Right lobe of liver (tissue), 6 donors: Measurements from ENCODE around the gene MT1H. TPM values are rescaled to one million over a fixed set of nuclear protein-coding genes. Genes with fewer than 3 reads are reported as not detected.

ENCODE experiments used
- ATAC-seq, 4 donors: fragments of 200-7000 bp; cut with Tn5 transposase; one replicate each; pipeline ENCODE4 v1.9.1; 2020; ENCODE audit warnings: mild to moderate bottlenecking in 4 of 4, moderate library complexity in 4 of 4
- DNase-seq, 3 donors: peaks; one replicate each; pipeline ENCODE4 v3.0.0-alpha.2; 2020
- H3K27ac ChIP-seq, 3 donors: fragments of 200-600 bp; one replicate each; pipeline ENCODE4 v1.8.0; 2022
- H3K27me3 ChIP-seq, 2 donors: fragments of 200-600 bp; one replicate each; pipeline ENCODE4 v1.8.0; 2022
- H3K36me3 ChIP-seq, 4 donors: fragments of 200-600 bp; sonication (generic) in 1 of 4; one replicate each; pipeline versions ENCODE4 v1.5.1 to v1.8.0; 2017 to 2022; ENCODE audit warnings: control low read depth in 1 of 4
- H3K4me1 ChIP-seq, 4 donors: fragments of 200-600 bp; sonication (generic) in 1 of 4; one replicate each; pipeline versions ENCODE4 v1.5.1 to v1.8.0; 2017 to 2022; ENCODE audit warnings: control low read depth in 1 of 4
- H3K4me3 ChIP-seq, 3 donors: fragments of 200-600 bp; one replicate each; pipeline ENCODE4 v1.8.0; 2022
- H3K9me3 ChIP-seq, 4 donors: fragments of 200-600 bp; sonication (generic) in 1 of 4; one replicate each; pipeline versions ENCODE4 v1.5.1 to v1.8.0; 2017 to 2022; ENCODE audit warnings: control low read depth in 1 of 4
- POLR2A ChIP-seq: fragments of 450-650 bp; IDR thresholded peaks from one replicate; pipeline ENCODE4 v1.6.1; 2017; ENCODE audit warnings: antibody characterized with exemption, mild to moderate bottlenecking
- WGBS: methylation state at CpG from one replicate; pipeline ENCODE4 v1.1.6; 2018; ENCODE audit warnings: low coverage, low lambda C conversion rate; ENCODE audit not compliant: insufficient coverage; ENCODE audit errors: missing lambda C conversion rate; 5-methylcytosine and 5-hydroxymethylcytosine counted together
- intact Hi-C, 2 donors: fragments of 100-400 bp; cut with DNase I; formaldehyde crosslinking; loops; one replicate each; pipeline versions ENCODE4 v1.11.2 to v1.14.1; 2022
- total RNA-seq, 6 experiments: library from RNA; depleted of rRNA in 2 of 6; stranded (reverse); fragments of >200 nt in 2 of 6; fragmentation: NEBNext Ultra II Directional in 3 of 6; extraction: Animal tissue kit (Norgen Biotek cat#: 25700) in 3 of 6; gene quantifications; one replicate each; pipeline versions ENCODE4 v1.1.0 to v1.2.4, GENCODE V29; 2016 to 2023
- TF ChIP-seq, protein P1 (sequence below), 4 donors: fragments of 200-600 bp in 3 of 4; fragments of 450-650 bp in 1 of 4; IDR thresholded peaks; one replicate each; pipeline versions ENCODE4 v1.5.1 to v1.8.0; 2016 to 2022; ENCODE audit warnings: antibody characterized with exemption in 4 of 4, mild to moderate bottlenecking in 2 of 4
- donor health status: DM: no; HTN: yes; CAD: no.
- donor health status: DM: no; HTN: no; CAD: no.
- donor health status: DM: no; HTN: no; CAD: no.
- donor health status: DM: no; HTN: yes; CAD: no.
- donor health status: DM: no; HTN: yes; CAD: no.

The MT1H gene
- total RNA-seq, 6 experiments from 2014 or later, result 0.74 to 1,258 (median 358) TPM; not detected in 1

- WGBS, result 69% methylated on average over 4 of the region's 5 CpGs
- Histone ChIP-seq H3K36me3 (no peaks in the 10 kb centered on the region), H3K27me3 (no peaks in the 10 kb centered on the region), H3K4me1 (no peaks in the 10 kb centered on the region), H3K27ac (no peak overlapping the region), H3K9me3 (no peaks in the 10 kb centered on the region), H3K4me3 (no peak overlapping the region)
- ATAC-seq (no peak), DNase-seq (no peak)
- TF ChIP-seq POLR2A, result no peak
- TF ChIP-seq, protein P1, sequence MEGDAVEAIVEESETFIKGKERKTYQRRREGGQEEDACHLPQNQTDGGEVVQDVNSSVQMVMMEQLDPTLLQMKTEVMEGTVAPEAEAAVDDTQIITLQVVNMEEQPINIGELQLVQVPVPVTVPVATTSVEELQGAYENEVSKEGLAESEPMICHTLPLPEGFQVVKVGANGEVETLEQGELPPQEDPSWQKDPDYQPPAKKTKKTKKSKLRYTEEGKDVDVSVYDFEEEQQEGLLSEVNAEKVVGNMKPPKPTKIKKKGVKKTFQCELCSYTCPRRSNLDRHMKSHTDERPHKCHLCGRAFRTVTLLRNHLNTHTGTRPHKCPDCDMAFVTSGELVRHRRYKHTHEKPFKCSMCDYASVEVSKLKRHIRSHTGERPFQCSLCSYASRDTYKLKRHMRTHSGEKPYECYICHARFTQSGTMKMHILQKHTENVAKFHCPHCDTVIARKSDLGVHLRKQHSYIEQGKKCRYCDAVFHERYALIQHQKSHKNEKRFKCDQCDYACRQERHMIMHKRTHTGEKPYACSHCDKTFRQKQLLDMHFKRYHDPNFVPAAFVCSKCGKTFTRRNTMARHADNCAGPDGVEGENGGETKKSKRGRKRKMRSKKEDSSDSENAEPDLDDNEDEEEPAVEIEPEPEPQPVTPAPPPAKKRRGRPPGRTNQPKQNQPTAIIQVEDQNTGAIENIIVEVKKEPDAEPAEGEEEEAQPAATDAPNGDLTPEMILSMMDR (IDR thresholded peaks at IDR 0.05), result no peak
- intact Hi-C loops, result no loop called here
Observed at GRCh38 chr16:56702836-56703235, 33.2 kb downstream of the MT1H start.

- H3K4me3 ChIP-seq, result no peak overlapping the region
- intact Hi-C loops, result no loop called here
- no peaks in the 10 kb centered on the region for H3K9me3 ChIP-seq
- DNase-seq (no peak), ATAC-seq (no peak)
- no peaks in the 10 kb centered on the region for H3K27me3 ChIP-seq
- H3K27ac ChIP-seq, result no peak overlapping the region
- TF ChIP-seq POLR2A, result no peak
- TF ChIP-seq, protein P1 (IDR thresholded peaks at IDR 0.05), result no peak
- WGBS, result 59% methylated on average over 9 of the region's 13 CpGs
- no peaks in the 10 kb centered on the region for H3K36me3 ChIP-seq
- H3K4me1 ChIP-seq, result no peaks in the 10 kb centered on the region
Observed at GRCh38 chr16:56708525-56709442, 39.2 kb downstream of the MT1H start.

- ATAC-seq, result no peak
- H3K36me3 ChIP-seq, result no peaks in the 10 kb centered on the region
- H3K9me3 ChIP-seq, result no peaks in the 10 kb centered on the region
- no peak overlapping the region for H3K27ac ChIP-seq
- WGBS, result 83% methylated on average over 4 of the region's 4 CpGs
- intact Hi-C loops, result no loop called here
- no peaks in the 10 kb centered on the region for H3K27me3 ChIP-seq
- no peak overlapping the region for H3K4me3 ChIP-seq
- TF ChIP-seq POLR2A, result no peak
- TF ChIP-seq, protein P1 (IDR thresholded peaks at IDR 0.05), result no peak
- no peaks in the 10 kb centered on the region for H3K4me1 ChIP-seq
- no peak for DNase-seq
Observed at GRCh38 chr16:56709443-56710040, 39.9 kb downstream of the MT1H start.

GRCh38 chr16:56710181-56710737, 40.6 kb downstream of the MT1H start:
- intact Hi-C loops, result no loop called here
- H3K27ac ChIP-seq, result no peak overlapping the region
- ATAC-seq, result no peak
- no peaks in the 10 kb centered on the region for H3K9me3 ChIP-seq
- no peaks in the 10 kb centered on the region for H3K36me3 ChIP-seq
- no peak for DNase-seq
- 100% methylated on average over 1 of the region's 3 CpGs for WGBS
- H3K4me3 ChIP-seq, result no peak overlapping the region
- TF ChIP-seq, protein P1 (IDR thresholded peaks at IDR 0.05), result no peak
- TF ChIP-seq POLR2A, result no peak
- H3K27me3 ChIP-seq, result no peaks in the 10 kb centered on the region
- no peaks in the 10 kb centered on the region for H3K4me1 ChIP-seq
